Right hindlimb (tissue), 1 donor: ENCODE results near the gene MYBPHL.
A peak's percentile ranks its signal among the peaks of the same experiment; 100 is the strongest.

Experiments used
- DNase-seq: peaks from one replicate; pipeline ENCODE4 v3.0.0-alpha.2; 2018

Gene MYBPHL

GRCh38 chr1:109251277-109252166 lies 55.3 kb downstream of the MYBPHL start:
- DNase-seq, result no peak

- no peak for DNase-seq
These were observed 56.1 kb downstream of the MYBPHL start for GRCh38 chr1:109250454-109251276.

GRCh38 chr1:109249654-109250401 lies 57.0 kb downstream of the MYBPHL start:
- DNase-seq, result no peak

GRCh38 chr1:109248797-109249629 lies 57.8 kb downstream of the MYBPHL start, which contains the start of gene CELSR2:
TSS of gene CELSR2 (plus strand) at chr1:109249539. CDS start at chr1:109250080, 541 bp downstream.
- DNase-seq, result peak; percentile 74

GRCh38 chr1:109248444-109248796 lies 58.4 kb downstream of the MYBPHL start:
- DNase-seq, result no peak

GRCh38 chr1:109247401-109248365 lies 59.1 kb downstream of the MYBPHL start:
- DNase-seq, result no peak

- DNase-seq, result no peak
These were observed 60.7 kb downstream of the MYBPHL start for GRCh38 chr1:109246141-109246551.

- no peak for DNase-seq
These were observed 62.8 kb downstream of the MYBPHL start for GRCh38 chr1:109243860-109244552.

GRCh38 chr1:109243221-109243620 lies 63.6 kb downstream of the MYBPHL start:
- DNase-seq, result no peak

GRCh38 chr1:109242387-109242786 lies 64.4 kb downstream of the MYBPHL start:
- peak; percentile 55 for DNase-seq
